Upper lobe of left lung (tissue), 6 donors: ENCODE results near the gene CORO7. TPM values are rescaled to one million over a fixed set of nuclear protein-coding genes. Genes with fewer than 3 reads are reported as not detected.

ENCODE experiments used
- ATAC-seq, 2 donors: fragments of 200-7000 bp; cut with Tn5 transposase; one replicate each; pipeline ENCODE4 v1.9.1; 2022; ENCODE audit warnings: mild to moderate bottlenecking in 2 of 2, moderate library complexity in 2 of 2; ENCODE audit not compliant: low FRiP score in 2 of 2
- DNase-seq, 2 donors: peaks; one replicate each; pipeline ENCODE4 v3.0.0-alpha.2; 2019 to 2020
- H3K27ac ChIP-seq, 4 donors: fragments of 200-600 bp; sonication (generic); one replicate each; pipeline ENCODE4 v1.5.1; 2016 to 2019
- H3K27me3 ChIP-seq, 4 donors: fragments of 200-600 bp; sonication (generic); one replicate each; pipeline ENCODE4 v1.5.1; 2017 to 2019
- H3K36me3 ChIP-seq, 4 donors: fragments of 200-600 bp; sonication (generic); one replicate each; pipeline ENCODE4 v1.5.1; 2016 to 2019
- H3K4me1 ChIP-seq, 4 donors: fragments of 200-600 bp; sonication (generic); one replicate each; pipeline ENCODE4 v1.5.1; 2018 to 2019
- H3K4me3 ChIP-seq, 4 donors: fragments of 200-600 bp; sonication (generic); one replicate each; pipeline ENCODE4 v1.5.1; 2017 to 2019; ENCODE audit warnings: mild to moderate bottlenecking in 2 of 4, moderate library complexity in 1 of 4
- H3K9me3 ChIP-seq, 4 donors: fragments of 200-600 bp; sonication (generic); one replicate each; pipeline ENCODE4 v1.5.1; 2018 to 2019
- EP300 ChIP-seq, 4 donors: sonication (generic); formaldehyde crosslinking; IDR thresholded peaks; one replicate each; pipeline ENCODE4 v1.5.1; 2017; ENCODE audit warnings: antibody characterized with exemption in 4 of 4, control low read depth in 2 of 4
- POLR2A ChIP-seq, 4 donors: fragments of 450-650 bp; IDR thresholded peaks; one replicate each; pipeline ENCODE4 v1.5.1; 2016 to 2017; ENCODE audit warnings: antibody characterized with exemption in 4 of 4, mild to moderate bottlenecking in 2 of 4
- POLR2AphosphoS5 ChIP-seq, 2 donors: sonication (generic); formaldehyde crosslinking; IDR thresholded peaks; one replicate each; pipeline ENCODE4 v1.5.1; 2017; ENCODE audit warnings: antibody characterized with exemption in 2 of 2
- WGBS, 2 donors: methylation state at CpG; one replicate each; pipeline ENCODE4 v1.1.5; 2017 to 2018; 5-methylcytosine and 5-hydroxymethylcytosine counted together
- total RNA-seq, 6 donors: library from RNA; depleted of rRNA in 4 of 6; stranded (reverse); fragments of >200 nt in 4 of 6; gene quantifications; one replicate each; pipeline versions ENCODE4 v1.1.0 to v1.2.1, GENCODE V29; 2016 to 2021
- TF ChIP-seq, protein P1 (sequence below), 6 experiments: fragments of 450-650 bp in 4 of 6; fragments of 200-600 bp in 2 of 6; sonication (generic) in 2 of 6; IDR thresholded peaks; one replicate each; pipeline ENCODE4 v1.5.1; 2016 to 2019; ENCODE audit warnings: antibody characterized with exemption in 6 of 6
- donor health status: DM: no; HTN: no; CAD: no; lungs with moderate emphysema.
- donor health status: DM: no; HTN: yes; CAD: no; lungs with severe emphysema.

The CORO7 gene
- total RNA-seq, 6 donors from 2014 or later: 42.9 to 235 (median 69.0) TPM

DNA sequence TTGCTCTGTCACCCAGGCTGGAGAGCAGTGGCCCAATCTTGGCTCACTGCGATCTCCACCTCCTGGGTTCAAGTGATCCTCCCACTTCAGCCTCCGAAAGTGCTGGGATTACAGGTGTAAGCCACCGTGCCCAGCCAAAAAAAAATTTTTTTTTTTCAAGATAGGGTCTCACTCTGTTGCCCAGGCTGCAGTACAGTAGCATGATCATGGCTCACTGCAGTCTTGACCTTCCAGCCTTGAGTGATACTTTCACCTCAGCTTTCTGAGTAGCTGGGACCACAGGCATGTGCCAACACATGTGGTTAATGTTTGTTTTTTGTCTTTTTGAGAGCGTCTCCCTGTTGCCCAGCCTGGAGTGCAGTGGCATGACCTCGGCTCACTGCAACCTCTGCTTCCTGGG, 63.6 kb downstream of the CORO7 start:
- 83 to 84% methylated on average over 5 of the region's 5 CpGs for WGBS, 2 donors
- peaks cover 24 to 33% (median 28%) of the 10 kb centered on the region in 4 donors for H3K4me1 ChIP-seq
- TF ChIP-seq, protein P1, sequence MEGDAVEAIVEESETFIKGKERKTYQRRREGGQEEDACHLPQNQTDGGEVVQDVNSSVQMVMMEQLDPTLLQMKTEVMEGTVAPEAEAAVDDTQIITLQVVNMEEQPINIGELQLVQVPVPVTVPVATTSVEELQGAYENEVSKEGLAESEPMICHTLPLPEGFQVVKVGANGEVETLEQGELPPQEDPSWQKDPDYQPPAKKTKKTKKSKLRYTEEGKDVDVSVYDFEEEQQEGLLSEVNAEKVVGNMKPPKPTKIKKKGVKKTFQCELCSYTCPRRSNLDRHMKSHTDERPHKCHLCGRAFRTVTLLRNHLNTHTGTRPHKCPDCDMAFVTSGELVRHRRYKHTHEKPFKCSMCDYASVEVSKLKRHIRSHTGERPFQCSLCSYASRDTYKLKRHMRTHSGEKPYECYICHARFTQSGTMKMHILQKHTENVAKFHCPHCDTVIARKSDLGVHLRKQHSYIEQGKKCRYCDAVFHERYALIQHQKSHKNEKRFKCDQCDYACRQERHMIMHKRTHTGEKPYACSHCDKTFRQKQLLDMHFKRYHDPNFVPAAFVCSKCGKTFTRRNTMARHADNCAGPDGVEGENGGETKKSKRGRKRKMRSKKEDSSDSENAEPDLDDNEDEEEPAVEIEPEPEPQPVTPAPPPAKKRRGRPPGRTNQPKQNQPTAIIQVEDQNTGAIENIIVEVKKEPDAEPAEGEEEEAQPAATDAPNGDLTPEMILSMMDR (IDR thresholded peaks at IDR 0.05): no peak
- TF ChIP-seq POLR2A (IDR thresholded peaks at IDR 0.05) (no peak), EP300 (IDR thresholded peaks at IDR 0.05) (no peak), POLR2AphosphoS5 (IDR thresholded peaks at IDR 0.05) (no peak)
- ATAC-seq (no peak), DNase-seq (no peak)
- H3K4me3 ChIP-seq: no peak overlapping the region
- H3K27me3 ChIP-seq: no peaks in the 10 kb centered on the region
- no peaks in the 10 kb centered on the region for H3K9me3 ChIP-seq
- peaks cover 0 to 22% (median 14%) of the 10 kb centered on the region in 4 donors for H3K36me3 ChIP-seq
- no peak overlapping the region for H3K27ac ChIP-seq

DNA sequence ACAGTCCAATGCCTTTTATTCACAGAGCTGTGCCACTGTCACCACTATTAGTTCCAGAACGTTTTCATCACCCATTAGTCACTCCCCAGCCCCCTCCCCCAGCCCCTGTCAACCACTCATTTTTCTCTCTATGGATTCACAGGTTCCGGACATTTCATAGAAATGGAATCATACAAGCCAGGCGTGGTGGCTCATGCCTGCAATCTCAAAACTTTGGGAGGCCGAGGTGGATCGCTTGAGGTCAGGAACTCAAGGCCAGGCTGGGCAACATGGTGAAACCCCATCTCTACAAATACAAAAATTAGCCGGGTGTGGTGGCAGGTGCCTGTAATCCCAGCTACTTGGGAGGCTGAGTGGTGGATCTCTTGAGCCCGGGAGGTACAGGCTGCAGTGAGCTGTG, 64.5 kb downstream of the CORO7 start:
- H3K27ac ChIP-seq: no peak overlapping the region
- no peaks in the 10 kb centered on the region for H3K27me3 ChIP-seq
- WGBS, 2 donors: 78 to 81% methylated on average over 7 of the region's 7 CpGs
- H3K9me3 ChIP-seq: no peaks in the 10 kb centered on the region
- H3K4me3 ChIP-seq: no peak overlapping the region
- ATAC-seq (no peak), DNase-seq (no peak)
- peaks cover 0 to 19% (median 10%) of the 10 kb centered on the region in 4 donors for H3K36me3 ChIP-seq
- no peak for TF ChIP-seq POLR2AphosphoS5 (IDR thresholded peaks at IDR 0.05)
- TF ChIP-seq EP300 (IDR thresholded peaks at IDR 0.05): no peak
- no peak for TF ChIP-seq POLR2A (IDR thresholded peaks at IDR 0.05)
- TF ChIP-seq, protein P1 (IDR thresholded peaks at IDR 0.05): no peak
- peaks cover 28 to 43% (median 36%) of the 10 kb centered on the region in 4 donors for H3K4me1 ChIP-seq

DNA sequence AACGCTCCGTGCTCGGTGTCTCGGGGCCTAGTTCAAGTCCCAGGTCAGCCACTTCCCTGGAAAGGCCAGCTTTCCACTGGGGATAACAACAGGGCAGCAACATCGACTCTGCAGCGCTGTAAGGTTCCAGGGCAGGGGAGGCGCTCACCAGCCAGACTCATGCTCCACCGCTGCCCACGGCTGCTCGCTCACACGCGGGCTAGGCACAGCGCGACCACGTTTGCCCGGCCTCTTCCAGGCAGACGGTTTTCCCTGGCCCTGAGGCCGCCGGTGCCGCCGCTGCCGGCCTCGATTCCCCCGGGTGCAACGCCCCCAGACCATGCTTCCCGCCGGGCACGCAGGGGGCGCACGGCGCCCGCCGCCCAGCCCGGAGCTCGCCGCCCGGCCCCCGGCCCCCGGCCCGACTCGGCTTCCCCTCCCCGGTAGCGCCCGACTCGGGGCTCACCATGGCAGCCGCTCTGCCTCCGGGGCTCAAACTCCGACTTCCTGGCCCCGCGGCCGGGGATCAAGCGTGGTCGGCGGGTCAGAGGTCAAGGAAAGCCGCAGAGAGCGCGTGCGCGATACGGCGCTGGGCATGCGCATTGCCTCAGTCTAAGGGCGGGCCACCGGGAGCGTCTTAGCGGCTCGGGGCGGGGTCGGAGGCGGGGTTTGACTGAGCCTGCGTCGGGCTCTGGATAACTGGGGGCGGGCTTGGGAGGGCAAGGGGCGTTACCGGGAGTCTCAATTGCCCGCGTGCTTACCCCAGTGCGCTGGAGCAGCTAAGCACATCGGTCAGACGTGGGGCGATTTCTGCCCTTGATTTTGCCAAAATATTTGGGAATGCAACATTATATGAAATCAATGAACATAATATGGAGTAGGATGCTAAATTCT, 65.4 kb downstream of the CORO7 start, which contains the start of gene PAM16:
Gene PAM16, minus strand, starts transcription at position 535 of the 873 bp plus-strand sequence. Its CDS starts 87 bp downstream, at position 448.
- WGBS, 2 donors: 0 to 1% methylated on average over 10 to 11 of the region's 81 CpGs
- peaks cover 36 to 51% (median 44%) of the 10 kb centered on the region in 4 donors for H3K4me1 ChIP-seq

DNA sequence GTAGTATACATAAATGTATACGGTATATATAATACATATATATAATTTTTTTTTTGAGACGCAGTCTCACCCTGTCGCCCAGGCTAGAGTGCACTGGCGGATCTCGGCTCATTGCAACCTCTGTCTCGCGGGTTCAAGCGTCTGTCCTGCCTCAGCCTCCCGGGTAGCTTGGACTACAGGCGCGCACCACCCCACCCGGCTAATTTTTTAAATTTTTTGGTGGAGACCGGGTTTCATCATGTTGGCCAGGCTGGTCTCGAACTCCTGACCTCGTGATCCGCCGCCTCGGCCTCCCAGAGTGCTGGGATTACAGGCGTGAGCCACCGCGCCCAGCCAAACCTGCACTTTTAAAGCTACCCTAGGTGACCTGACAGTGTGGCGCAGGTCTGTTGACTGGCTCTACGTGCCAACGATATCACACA, 66.0 kb downstream of the CORO7 start:
- DNase-seq (no peak), ATAC-seq (no peak)
- Histone ChIP-seq H3K27me3 (no peaks in the 10 kb centered on the region), H3K4me3 (peak overlapping the region; percentile 86 to 99 (median 94)), H3K36me3 (peaks cover 0 to 13% (median 8%) of the 10 kb centered on the region in 4 donors), H3K9me3 (no peaks in the 10 kb centered on the region), H3K4me1 (peaks cover 40 to 58% (median 51%) of the 10 kb centered on the region in 4 donors), H3K27ac (peak overlapping the region; percentile 84 to 91 (median 88))
- WGBS, 2 donors: 34 to 37% methylated on average over 20 to 24 of the region's 24 CpGs
- TF ChIP-seq POLR2AphosphoS5 (IDR thresholded peaks at IDR 0.05) (no peak), EP300 (IDR thresholded peaks at IDR 0.05) (no peak), POLR2A (IDR thresholded peaks at IDR 0.05) (no peak)

More for the DNA sequence above, 65.4 kb downstream of the CORO7 start, which contains the start of gene PAM16:
- peak; percentile 97 to 99 for DNase-seq
- peak; percentile 94 to 96 for ATAC-seq
- Histone ChIP-seq H3K36me3 (peaks cover 0 to 17% (median 8%) of the 10 kb centered on the region in 4 donors), H3K9me3 (no peaks in the 10 kb centered on the region), H3K4me3 (peak within 1 kb of the TSS; percentile 86 to 99 (median 94)), H3K27me3 (no peaks in the 10 kb centered on the region), H3K27ac (peak within 1 kb of the TSS; percentile 84 to 91 (median 88))
- no peak for TF ChIP-seq EP300 (IDR thresholded peaks at IDR 0.05)
- TF ChIP-seq, protein P1 (IDR thresholded peaks at IDR 0.05): peak in 2 of 6 experiments; percentile 19 to 33
- TF ChIP-seq POLR2A (IDR thresholded peaks at IDR 0.05): peak in 1 of 4 donors; percentile 72
- TF ChIP-seq POLR2AphosphoS5 (IDR thresholded peaks at IDR 0.05): peak; percentile 69 to 81

DNA sequence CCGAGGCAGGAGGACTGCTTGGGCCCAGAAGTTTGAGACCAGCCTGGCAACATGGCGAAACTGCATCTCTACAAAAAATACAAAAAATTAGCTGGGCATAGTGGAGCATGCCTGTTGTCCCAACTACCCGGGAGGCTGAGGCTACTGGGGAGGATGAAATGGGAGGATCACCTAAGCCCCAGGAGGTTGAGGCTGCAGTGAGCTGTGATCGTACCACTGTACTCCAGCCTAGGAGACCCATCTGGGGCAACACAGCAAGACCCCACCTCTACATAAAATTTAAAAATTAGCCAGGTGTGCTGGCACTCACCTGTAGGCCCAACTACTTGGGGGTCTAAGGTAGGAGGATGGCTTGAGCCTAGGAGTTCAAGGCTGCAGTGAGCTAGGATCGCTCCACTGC, 67.1 kb downstream of the CORO7 start:
- peak overlapping the region in 1 of 4 donors; percentile 89 for H3K4me3 ChIP-seq
- H3K9me3 ChIP-seq: no peaks in the 10 kb centered on the region
- TF ChIP-seq, protein P1 (IDR thresholded peaks at IDR 0.05): no peak
- no peak for TF ChIP-seq POLR2A (IDR thresholded peaks at IDR 0.05)
- TF ChIP-seq EP300 (IDR thresholded peaks at IDR 0.05): no peak
- TF ChIP-seq POLR2AphosphoS5 (IDR thresholded peaks at IDR 0.05): no peak
- H3K4me1 ChIP-seq: peaks cover 47 to 65% (median 58%) of the 10 kb centered on the region in 4 donors
- H3K27me3 ChIP-seq: no peaks in the 10 kb centered on the region
- H3K36me3 ChIP-seq: peaks cover 0 to 3% (median 1%) of the 10 kb centered on the region in 4 donors
- DNase-seq: no peak
- H3K27ac ChIP-seq: peak overlapping the region in 1 of 4 donors; percentile 82
- no peak for ATAC-seq
- WGBS, 2 donors: 95 to 97% methylated on average over 5 of the region's 5 CpGs
